IPS-18a (cell line): ENCODE results near the gene TEAD3.

Experiments
- H3K27ac ChIP-seq: one replicate; pipeline ENCODE4 v1.5.1; 2013; ENCODE audit warnings: low read length
- H3K27me3 ChIP-seq: one replicate; pipeline ENCODE4 v1.6.1; 2013; ENCODE audit warnings: mild to moderate bottlenecking, low read length; ENCODE audit not compliant: control insufficient read depth, insufficient read depth
- H3K36me3 ChIP-seq: one replicate; pipeline ENCODE4 v1.6.1; 2013; ENCODE audit warnings: low read depth, low read length; ENCODE audit not compliant: control insufficient read depth
- H3K4me1 ChIP-seq: one replicate; pipeline ENCODE4 v1.6.1; 2013; ENCODE audit warnings: low read depth, low read length; ENCODE audit not compliant: control insufficient read depth
- H3K4me3 ChIP-seq: one replicate; pipeline ENCODE4 v1.5.1; 2013; ENCODE audit warnings: low read length
- H3K9ac ChIP-seq: one replicate; pipeline ENCODE4 v1.6.1; 2013; ENCODE audit warnings: mild to moderate bottlenecking, low read length, moderate library complexity
- H3K9me3 ChIP-seq: one replicate; pipeline ENCODE4 v1.6.1; 2013; ENCODE audit warnings: low read depth, low read length; ENCODE audit not compliant: control insufficient read depth

TEAD3 gene

DNA sequence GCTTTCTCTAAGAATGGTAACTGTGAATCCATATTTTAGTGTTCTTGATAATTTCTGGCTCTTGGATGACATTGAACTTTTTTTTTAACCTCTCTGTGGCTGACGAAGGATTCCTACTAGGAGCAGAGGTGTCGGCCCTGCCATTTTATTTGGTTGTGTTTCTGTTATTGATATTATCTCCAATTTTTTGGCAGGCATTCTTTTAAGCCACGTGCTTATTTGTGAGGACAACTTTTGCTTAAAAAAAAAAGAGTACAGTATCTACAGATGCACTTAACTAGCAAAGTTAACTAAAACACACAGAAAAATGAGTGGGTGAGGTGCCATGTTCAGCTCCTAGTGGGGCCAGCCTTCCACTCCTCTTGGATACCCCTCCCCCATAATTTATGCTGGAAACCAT is 43.6 kb downstream of the TEAD3 start:
- H3K4me3 ChIP-seq: peak overlapping the region; percentile 57
- H3K27me3 ChIP-seq: peaks cover 22% of the 10 kb centered on the region
- H3K4me1 ChIP-seq: peaks cover 22% of the 10 kb centered on the region
- no peaks in the 10 kb centered on the region for H3K9me3 ChIP-seq
- H3K27ac ChIP-seq: no peak overlapping the region
- peak overlapping the region; percentile 27 for H3K9ac ChIP-seq
- peaks cover 7% of the 10 kb centered on the region for H3K36me3 ChIP-seq

DNA sequence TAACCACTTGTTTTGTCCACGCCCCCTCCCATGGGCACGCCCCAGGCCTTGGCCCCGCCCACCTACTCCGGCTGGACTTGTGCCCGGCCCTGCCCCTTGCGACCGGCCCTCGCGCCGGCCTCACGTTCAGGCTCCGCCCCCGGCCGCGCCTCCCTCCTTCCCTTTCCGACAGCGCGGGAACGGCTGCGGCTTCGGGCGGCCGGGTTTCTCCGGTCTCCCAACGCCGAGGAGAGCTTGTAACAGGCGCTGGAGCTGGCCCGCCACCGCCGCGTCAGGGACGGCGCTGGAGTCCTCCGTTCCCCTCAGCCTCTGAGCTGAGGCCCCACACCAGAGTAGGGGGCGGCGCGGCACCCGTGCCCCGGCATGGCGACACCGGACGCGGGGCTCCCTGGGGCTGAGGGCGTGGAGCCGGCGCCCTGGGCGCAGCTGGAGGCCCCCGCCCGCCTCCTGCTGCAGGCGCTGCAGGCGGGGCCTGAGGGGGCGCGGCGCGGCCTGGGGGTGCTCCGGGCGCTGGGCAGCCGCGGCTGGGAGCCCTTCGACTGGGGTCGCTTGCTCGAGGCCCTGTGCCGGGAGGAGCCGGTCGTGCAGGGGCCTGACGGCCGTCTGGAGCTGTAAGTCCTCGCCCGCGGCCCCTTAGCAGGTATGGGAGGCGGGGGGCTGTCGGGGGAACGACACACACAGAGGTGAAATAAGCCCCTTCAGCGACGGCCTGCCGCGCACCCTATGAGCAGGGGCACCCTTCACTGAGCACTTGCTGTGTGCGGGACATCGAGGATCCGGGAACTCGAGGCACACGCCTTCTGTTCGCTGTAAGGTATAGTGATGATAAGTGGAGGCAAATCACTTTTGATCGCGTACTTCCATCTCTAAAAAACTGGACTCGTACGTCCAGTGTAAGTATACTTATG is 44.4 kb downstream of the TEAD3 start, which contains the start of gene FANCE:
Gene FANCE (plus strand): TSS at position 156 of the 908 bp plus-strand sequence. CDS start 208 bp downstream, at position 364.
- H3K9me3 ChIP-seq: no peaks in the 10 kb centered on the region
- peaks cover 22% of the 10 kb centered on the region for H3K27me3 ChIP-seq
- peaks cover 3% of the 10 kb centered on the region for H3K36me3 ChIP-seq
- peak within 1 kb of the TSS; percentile 27 for H3K9ac ChIP-seq
- peaks cover 22% of the 10 kb centered on the region for H3K4me1 ChIP-seq
- H3K27ac ChIP-seq: no peak within 1 kb of the TSS
- H3K4me3 ChIP-seq: peak within 1 kb of the TSS; percentile 57

DNA sequence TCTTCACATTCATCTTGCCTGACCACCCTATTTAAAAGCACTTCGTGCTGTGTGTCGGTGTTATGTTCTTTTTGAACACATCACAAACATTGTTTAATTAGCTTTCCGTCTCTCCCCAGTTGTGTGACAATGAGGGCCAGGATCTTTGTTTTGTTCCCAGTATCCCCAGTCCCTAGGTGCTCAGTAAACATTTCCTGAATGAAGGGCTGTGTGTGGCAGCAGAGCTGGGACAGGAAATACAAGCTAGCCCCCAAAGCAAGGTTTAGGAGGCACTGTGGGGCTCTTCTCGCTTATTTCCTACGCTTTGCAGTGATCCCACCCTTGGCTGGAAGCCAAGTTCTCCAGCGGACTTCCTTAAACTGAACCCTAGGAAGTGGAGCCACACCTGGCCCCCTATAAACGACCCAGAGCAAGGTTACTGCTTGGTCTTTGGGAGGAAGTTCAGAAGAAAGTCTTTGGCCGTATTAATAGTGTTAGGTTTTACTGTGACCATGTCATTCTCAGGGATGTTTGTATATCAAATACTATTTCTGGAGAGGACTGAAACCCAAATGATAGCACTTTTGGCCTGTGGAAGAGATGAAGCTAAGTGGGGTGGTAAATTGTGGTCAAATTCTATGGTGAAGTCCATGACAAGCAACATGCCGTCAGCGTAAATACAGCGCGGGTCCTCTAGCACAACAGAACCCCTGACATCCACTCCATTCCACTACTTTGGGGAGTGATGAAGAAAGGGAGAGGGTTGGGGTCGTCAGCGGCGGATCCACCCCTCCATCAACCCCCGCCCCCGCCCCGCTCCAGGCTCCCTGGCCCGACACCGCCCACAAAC is 45.3 kb downstream of the TEAD3 start:
- no peak overlapping the region for H3K27ac ChIP-seq
- no peak overlapping the region for H3K9ac ChIP-seq
- peaks cover 22% of the 10 kb centered on the region for H3K27me3 ChIP-seq
- peak overlapping the region; percentile 51 for H3K4me3 ChIP-seq
- peaks cover 22% of the 10 kb centered on the region for H3K4me1 ChIP-seq
- no peaks in the 10 kb centered on the region for H3K9me3 ChIP-seq
- peaks cover 3% of the 10 kb centered on the region for H3K36me3 ChIP-seq

DNA sequence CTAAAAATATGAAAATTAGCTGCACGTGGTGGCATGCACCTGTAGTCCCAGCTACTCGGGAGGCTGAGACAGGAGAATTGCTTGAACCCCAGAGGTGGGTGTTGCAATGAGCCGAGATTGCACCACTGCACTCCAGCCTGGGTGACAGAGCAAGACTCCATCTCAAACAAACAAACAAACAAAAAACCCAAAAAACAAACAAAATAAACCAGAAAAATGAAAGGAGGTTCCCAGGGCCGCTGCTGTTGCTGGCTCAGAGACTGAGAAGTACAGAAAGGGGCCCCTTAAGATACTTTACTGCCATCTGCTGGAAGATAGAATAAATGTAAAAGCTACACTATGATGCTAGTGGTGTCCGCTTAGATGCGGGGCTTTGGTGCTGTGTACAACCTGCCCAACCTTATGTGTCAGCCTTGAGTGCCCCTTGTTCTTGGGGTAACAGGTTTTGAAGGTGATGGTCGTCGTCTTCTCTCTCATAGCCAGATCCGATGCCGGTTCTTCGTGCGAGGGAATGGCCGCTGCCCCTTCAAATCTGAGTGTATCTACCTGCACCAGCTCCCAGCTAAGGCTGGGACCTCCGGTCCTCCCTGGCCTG is 47.5 kb downstream of the TEAD3 start:
- H3K27me3 ChIP-seq: peaks cover 22% of the 10 kb centered on the region

DNA sequence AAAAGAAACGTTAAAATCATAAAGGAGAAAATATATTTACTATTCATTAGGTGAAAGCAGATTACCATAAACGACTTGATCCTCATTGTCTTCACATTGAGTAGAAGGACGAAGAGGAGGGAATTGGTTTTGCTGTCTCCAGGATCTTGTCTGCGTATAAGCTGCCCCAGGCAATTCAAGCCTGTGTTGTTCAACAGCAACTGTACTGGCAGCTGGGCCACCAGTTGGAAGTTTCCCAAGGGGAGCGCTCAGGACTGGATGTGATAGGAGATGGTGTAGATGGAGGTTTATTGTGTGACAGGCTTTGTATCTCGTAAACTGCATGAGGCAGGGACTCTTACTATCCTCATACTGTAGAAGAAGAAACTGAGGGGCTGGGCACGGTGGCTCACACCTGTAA is 48.7 kb downstream of the TEAD3 start:
- Histone ChIP-seq H3K4me1 (peaks cover 9% of the 10 kb centered on the region), H3K36me3 (no peaks in the 10 kb centered on the region), H3K4me3 (no peak overlapping the region), H3K9me3 (no peaks in the 10 kb centered on the region), H3K27ac (no peak overlapping the region), H3K27me3 (peaks cover 14% of the 10 kb centered on the region), H3K9ac (no peak overlapping the region)

More for the DNA sequence above, 47.5 kb downstream of the TEAD3 start:
- no peak overlapping the region for H3K4me3 ChIP-seq
- no peaks in the 10 kb centered on the region for H3K36me3 ChIP-seq
- H3K4me1 ChIP-seq: peaks cover 16% of the 10 kb centered on the region
- no peak overlapping the region for H3K27ac ChIP-seq
- H3K9me3 ChIP-seq: no peaks in the 10 kb centered on the region
- H3K9ac ChIP-seq: no peak overlapping the region

DNA sequence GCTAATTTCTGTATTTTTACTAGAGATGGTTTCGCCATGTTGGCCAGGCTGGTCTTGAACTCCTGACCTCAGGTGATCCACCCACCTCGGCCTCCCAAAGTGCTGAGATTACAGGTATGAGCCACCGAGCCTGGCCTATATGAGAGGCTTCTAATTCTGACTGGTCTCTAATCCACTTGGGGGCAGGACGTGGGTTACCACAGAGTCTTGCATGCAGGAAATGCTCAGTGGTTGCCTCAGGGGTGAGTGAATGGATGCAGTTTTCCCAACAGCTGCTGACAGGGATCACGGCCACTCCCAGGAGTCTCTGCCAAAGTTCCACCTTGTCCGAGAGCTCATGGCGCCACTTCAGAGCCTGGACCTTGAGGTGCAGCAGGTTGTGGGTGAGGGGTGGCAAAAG is 51.2 kb downstream of the TEAD3 start:
- H3K9me3 ChIP-seq: no peaks in the 10 kb centered on the region
- H3K4me3 ChIP-seq: no peak overlapping the region
- H3K27ac ChIP-seq: no peak overlapping the region
- peaks cover 8% of the 10 kb centered on the region for H3K27me3 ChIP-seq
- no peaks in the 10 kb centered on the region for H3K4me1 ChIP-seq
- no peaks in the 10 kb centered on the region for H3K36me3 ChIP-seq
- no peak overlapping the region for H3K9ac ChIP-seq

DNA sequence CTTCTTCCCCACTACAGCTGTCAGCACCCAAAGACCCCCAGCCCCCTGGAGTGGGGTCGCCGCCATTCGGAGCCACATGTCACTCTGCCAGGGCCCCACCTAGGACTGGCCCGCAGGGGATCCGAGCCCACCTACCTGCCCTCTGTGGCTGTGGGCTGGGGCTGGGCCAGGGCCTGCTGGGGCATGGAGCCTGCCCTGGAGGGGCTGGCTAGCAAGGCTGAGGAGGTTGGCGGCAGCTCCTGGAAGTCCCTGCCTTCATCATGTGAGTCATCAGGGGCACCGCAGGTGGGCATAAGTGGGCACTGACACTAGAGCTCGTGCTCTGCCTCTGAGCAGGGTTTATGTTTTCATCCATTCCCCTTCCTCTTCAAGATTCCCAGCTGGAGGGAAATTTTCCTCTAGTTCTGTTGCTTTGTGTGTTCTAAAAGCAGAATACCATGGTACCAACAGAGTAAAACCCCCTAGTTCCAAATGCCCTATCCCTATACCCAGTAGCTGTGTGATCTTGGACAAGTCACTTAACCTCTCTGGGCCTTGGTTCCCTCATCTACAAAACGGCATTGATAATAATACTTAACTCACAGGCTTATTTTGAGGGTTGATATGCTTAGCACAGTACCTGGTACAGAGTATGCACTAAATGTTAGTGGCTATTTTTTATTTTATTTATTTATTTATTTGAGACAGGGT is 53.4 kb downstream of the TEAD3 start:
- Histone ChIP-seq H3K27me3 (no peaks in the 10 kb centered on the region), H3K27ac (no peak overlapping the region), H3K9ac (no peak overlapping the region), H3K36me3 (no peaks in the 10 kb centered on the region), H3K9me3 (no peaks in the 10 kb centered on the region), H3K4me1 (no peaks in the 10 kb centered on the region), H3K4me3 (no peak overlapping the region)

DNA sequence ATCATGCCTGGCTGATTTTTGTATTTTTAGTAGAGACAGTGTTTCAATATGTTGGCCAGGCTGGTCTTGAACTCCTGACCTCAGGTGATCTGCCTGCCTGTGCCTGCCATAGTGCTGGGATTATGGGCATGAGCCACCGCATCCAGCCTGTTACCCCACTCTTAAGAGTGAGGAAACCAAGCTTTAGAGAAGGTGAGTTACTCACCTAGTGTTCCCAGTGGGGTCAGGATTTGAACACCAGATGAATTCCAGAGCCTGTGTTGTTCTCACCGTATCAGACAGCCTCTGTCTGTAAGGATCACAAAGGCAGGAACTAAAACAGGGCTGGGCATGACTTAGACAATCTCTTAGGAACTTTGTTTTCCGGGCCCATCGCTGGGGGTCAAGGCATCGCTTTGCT is 54.2 kb downstream of the TEAD3 start:
- Histone ChIP-seq H3K36me3 (no peaks in the 10 kb centered on the region), H3K9me3 (no peaks in the 10 kb centered on the region), H3K9ac (no peak overlapping the region), H3K27ac (no peak overlapping the region), H3K27me3 (no peaks in the 10 kb centered on the region), H3K4me1 (no peaks in the 10 kb centered on the region), H3K4me3 (no peak overlapping the region)

DNA sequence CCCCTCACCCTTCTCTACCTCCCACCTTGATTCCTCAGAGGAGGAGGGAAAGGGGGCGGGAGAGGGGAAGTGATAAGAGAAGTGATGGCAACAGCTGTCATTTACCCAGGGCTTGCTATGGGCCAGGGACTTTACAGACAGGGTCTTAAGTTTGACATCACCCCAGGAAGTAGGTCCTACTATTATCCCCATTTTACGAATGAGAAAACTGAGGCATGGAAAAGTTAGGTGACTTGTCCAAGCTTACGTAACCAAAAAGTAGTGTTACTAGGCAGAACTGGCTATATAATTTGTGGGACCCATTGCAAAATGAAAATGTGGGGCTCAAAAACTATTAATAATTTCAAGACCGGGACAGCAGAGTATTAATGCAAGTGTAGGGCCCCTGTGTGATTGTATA is 55.2 kb downstream of the TEAD3 start:
- no peaks in the 10 kb centered on the region for H3K9me3 ChIP-seq
- no peaks in the 10 kb centered on the region for H3K36me3 ChIP-seq
- H3K27ac ChIP-seq: no peak overlapping the region
- H3K4me1 ChIP-seq: no peaks in the 10 kb centered on the region
- H3K4me3 ChIP-seq: no peak overlapping the region
- H3K9ac ChIP-seq: no peak overlapping the region
- H3K27me3 ChIP-seq: no peaks in the 10 kb centered on the region

DNA sequence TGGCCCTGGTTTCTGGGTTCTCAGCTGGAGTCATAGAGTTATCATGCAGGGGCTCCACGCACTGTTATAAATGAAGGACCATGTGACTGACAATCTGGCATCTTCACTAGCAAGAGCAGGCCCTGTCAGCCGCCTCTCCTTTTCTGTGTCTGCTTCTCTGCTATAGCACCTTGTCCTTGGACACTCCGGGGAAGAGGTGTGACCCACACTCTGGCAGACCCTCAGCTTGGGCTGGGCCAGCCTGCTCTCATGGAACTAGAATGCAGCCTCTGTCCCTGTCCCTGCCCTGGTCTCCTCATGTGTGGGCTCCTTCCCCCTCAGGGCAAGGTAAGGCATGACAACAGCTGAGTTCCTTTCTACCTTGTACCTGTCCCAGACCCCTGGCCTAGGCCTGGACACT is 55.7 kb downstream of the TEAD3 start:
- H3K4me1 ChIP-seq: no peaks in the 10 kb centered on the region

DNA sequence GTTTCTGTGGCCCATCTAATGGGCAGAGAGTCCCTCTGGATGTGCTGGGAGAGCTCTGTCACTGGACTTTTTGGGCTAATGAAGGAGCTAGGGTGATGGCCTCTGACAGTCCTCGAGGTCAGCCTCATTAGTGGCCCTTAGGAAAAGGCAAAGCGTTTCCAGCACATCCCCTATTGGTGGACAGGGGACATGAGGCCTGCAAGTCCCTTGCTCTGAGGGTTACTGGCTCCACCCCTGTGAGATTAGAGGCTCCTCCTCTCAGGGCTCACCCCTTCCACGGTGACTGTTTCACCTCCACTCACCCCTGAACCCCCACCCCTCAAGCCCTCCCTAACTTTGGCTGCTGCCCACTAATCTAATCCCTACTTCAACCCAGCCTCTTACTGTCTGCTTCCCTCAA is 57.6 kb downstream of the TEAD3 start:
- Histone ChIP-seq H3K4me3 (no peak overlapping the region), H3K9me3 (no peaks in the 10 kb centered on the region), H3K27me3 (no peaks in the 10 kb centered on the region), H3K9ac (no peak overlapping the region), H3K27ac (no peak overlapping the region), H3K36me3 (no peaks in the 10 kb centered on the region), H3K4me1 (no peaks in the 10 kb centered on the region)

More for the DNA sequence above, 55.7 kb downstream of the TEAD3 start:
- Histone ChIP-seq H3K9ac (no peak overlapping the region), H3K27me3 (no peaks in the 10 kb centered on the region), H3K4me3 (no peak overlapping the region), H3K27ac (no peak overlapping the region), H3K9me3 (no peaks in the 10 kb centered on the region), H3K36me3 (no peaks in the 10 kb centered on the region)
